Measurements from ENCODE around the gene RPGR. TPM values are rescaled to one million over a fixed set of nuclear protein-coding genes. Genes with fewer than 3 reads are reported as not detected.

RPGR gene
- total RNA-seq, 2 donors from 2014 or later, result 6.3 to 8.0 TPM

GRCh38 chrX:38233891-38234667 lies 93.2 kb downstream of the RPGR start:
- H3K27ac Mint-ChIP-seq, result no peak overlapping the region
- H3K9me3 Mint-ChIP-seq, result peaks cover 0 to 6% of the 10 kb centered on the region in 2 donors
- peaks cover 0 to 5% of the 10 kb centered on the region in 2 donors for H3K36me3 Mint-ChIP-seq
- no peak for DNase-seq (ENCODE audit: low spot score in 2 of 2)
- no peak for ATAC-seq

DNA sequence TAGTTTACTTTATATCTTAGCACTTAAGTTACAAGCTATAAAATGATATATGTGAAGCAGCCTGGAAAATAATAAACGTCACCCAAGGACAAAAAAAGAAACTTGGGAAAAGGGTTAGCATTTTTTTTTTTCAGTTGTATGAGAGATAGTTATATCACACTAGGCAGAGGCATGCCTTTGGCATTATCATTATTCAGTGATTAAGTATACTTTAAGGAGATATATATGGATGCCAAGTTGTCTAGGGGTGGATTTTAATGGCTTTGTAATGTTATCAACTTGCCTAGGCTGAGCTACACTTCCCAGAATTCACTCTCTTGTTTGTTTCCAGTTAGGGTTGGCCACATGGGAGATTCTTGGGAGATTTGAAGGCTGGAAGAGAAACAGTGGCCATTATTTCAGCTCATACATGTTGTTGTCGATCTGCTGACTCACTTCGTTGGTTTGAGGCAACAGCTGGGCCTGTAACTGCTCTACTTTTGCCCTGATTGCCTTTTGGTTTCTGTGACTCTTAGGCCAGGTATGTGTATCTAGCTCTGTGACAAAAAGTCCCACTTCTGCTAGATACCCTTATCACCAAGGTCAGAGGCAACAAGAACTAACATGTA lies 95.1 kb downstream of the RPGR start:
- Mint-ChIP-seq H3K36me3 (peaks cover 0 to 5% of the 10 kb centered on the region in 2 donors), H3K9me3 (peaks cover 0 to 6% of the 10 kb centered on the region in 2 donors), H3K27ac (no peak overlapping the region)
- no peak for ATAC-seq
- no peak for DNase-seq (ENCODE audit: low spot score in 2 of 2)

DNA sequence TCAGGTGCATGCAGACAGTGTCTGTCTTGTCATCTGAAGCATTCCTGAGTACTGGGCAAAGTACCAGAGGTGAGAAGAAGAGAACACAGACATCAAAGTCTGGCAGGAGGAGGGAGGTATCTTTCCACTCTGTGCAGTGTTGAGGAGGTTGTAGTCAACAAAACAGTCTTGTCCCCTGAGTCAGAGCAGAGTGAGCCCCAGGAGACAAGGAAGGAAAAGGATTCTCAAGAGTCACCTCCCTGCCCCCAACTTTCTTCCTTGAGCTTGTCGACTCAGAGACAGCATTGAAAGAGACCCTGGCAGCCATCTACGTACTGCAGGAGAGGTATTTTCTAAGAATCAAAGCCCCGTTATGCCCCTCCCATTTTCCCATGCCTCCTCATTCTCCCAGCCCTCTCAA lies 102.2 kb downstream of the RPGR start:
- H3K27ac Mint-ChIP-seq, result no peak overlapping the region
- H3K9me3 Mint-ChIP-seq, result no peaks in the 10 kb centered on the region
- no peak for DNase-seq (ENCODE audit: low spot score in 2 of 2)
- ATAC-seq, result no peak
- no peaks in the 10 kb centered on the region for H3K36me3 Mint-ChIP-seq

DNA sequence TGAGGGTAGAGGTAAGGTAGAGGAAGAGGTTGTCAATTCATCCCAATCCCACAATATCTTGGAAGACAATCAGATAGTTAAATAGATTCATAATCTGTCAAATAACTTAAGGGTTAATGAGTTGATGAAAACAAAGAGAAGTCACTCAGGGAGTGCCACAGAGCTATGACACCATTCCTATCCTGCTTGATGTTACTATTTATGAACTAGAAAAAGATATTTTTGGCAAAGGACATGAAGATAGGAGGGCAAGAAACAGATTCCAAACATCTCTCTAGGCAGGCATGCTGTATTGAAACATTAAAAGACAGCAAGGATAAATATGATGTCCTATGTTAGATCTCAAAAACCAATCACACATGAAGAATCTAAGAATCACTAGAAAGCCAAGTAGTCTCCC lies 103.1 kb downstream of the RPGR start:
- Mint-ChIP-seq H3K9me3 (no peaks in the 10 kb centered on the region), H3K36me3 (no peaks in the 10 kb centered on the region), H3K27ac (no peak overlapping the region)
- no peak for DNase-seq (ENCODE audit: low spot score in 2 of 2)
- no peak for ATAC-seq

GRCh38 chrX:38221391-38221929 lies 105.8 kb downstream of the RPGR start:
- H3K27ac Mint-ChIP-seq, result no peak overlapping the region
- H3K36me3 Mint-ChIP-seq, result no peaks in the 10 kb centered on the region
- ATAC-seq, result no peak
- DNase-seq (ENCODE audit: low spot score in 2 of 2), result no peak
- no peaks in the 10 kb centered on the region for H3K9me3 Mint-ChIP-seq

GRCh38 chrX:38220415-38221390 lies 106.6 kb downstream of the RPGR start, which contains the start of gene SRPX:
Gene SRPX, minus strand, starts transcription at chrX:38220871. Its CDS starts 79 bp downstream, at chrX:38220792.
- H3K9me3 Mint-ChIP-seq, result no peaks in the 10 kb centered on the region
- ATAC-seq, result no peak
- no peak within 1 kb of the TSS for H3K27ac Mint-ChIP-seq
- no peaks in the 10 kb centered on the region for H3K36me3 Mint-ChIP-seq
- no peak for DNase-seq (ENCODE audit: low spot score in 2 of 2)

- DNase-seq (ENCODE audit: low spot score in 2 of 2), result peak in 1 of 2 donors; percentile 9
- ATAC-seq, result peak in 1 of 2 donors; percentile 67
- Mint-ChIP-seq H3K36me3 (no peaks in the 10 kb centered on the region), H3K9me3 (no peaks in the 10 kb centered on the region), H3K27ac (no peak overlapping the region)
These were observed 107.3 kb downstream of the RPGR start for GRCh38 chrX:38220024-38220414.

Other genes starting within 250 kb of the RPGR start
- not detected for gene SRPX, start 106.6 kb downstream of the RPGR start, total RNA-seq
- not detected for gene OTC, start 25.1 kb upstream of the RPGR start, total RNA-seq
- 1 to 10 TPM in 1 of 2 donors, under 1 TPM in 1; 0.93 to 3.2 TPM for gene TSPAN7, start 234.0 kb upstream of the RPGR start, total RNA-seq